Measurements from ENCODE around the gene ADCK1.
"Not testable (repeated sequence)": the region's sequence is repeated elsewhere in the genome, so short reads cannot be mapped to it uniquely, and the experiment has no call there.

The ADCK1 gene

GRCh38 chr14:77880056-77880455, 80.1 kb downstream of the ADCK1 start:
- TF ChIP-seq CTCF (conservative IDR thresholded peaks at IDR 0.05): no peak
- no peak overlapping the region for H3K27ac ChIP-seq

- H3K27ac ChIP-seq: no peak overlapping the region
Observed at GRCh38 chr14:77882098-77882497, 82.2 kb downstream of the ADCK1 start.

DNA sequence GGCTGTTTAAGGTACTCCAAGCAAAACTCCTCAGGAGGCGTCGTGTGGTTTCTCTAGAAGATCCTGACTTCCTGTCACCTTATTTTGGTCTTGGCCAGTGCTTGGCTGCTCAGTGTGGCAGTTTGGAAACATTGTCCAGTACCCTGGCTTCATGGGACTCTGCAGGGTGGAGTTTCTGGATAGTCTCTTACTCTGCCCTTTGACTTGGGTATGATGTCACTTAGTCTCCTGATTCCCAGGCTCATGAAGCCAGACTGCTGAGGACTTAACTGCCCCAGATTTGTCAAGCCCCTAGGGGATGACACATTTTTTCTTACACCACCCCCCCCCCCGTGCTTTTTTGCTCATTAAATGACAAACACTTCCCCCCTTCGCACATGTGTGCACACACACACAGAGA, 82.7 kb downstream of the ADCK1 start:
- H3K27ac ChIP-seq: no peak overlapping the region
- no peak for TF ChIP-seq CTCF (conservative IDR thresholded peaks at IDR 0.05)

More at GRCh38 chr14:77882098-77882497, 82.2 kb downstream of the ADCK1 start:
- TF ChIP-seq CTCF (conservative IDR thresholded peaks at IDR 0.05): no peak

GRCh38 chr14:77883131-77883846, 83.4 kb downstream of the ADCK1 start:
- no peak overlapping the region for H3K27ac ChIP-seq
- TF ChIP-seq CTCF (conservative IDR thresholded peaks at IDR 0.05): no peak

DNA sequence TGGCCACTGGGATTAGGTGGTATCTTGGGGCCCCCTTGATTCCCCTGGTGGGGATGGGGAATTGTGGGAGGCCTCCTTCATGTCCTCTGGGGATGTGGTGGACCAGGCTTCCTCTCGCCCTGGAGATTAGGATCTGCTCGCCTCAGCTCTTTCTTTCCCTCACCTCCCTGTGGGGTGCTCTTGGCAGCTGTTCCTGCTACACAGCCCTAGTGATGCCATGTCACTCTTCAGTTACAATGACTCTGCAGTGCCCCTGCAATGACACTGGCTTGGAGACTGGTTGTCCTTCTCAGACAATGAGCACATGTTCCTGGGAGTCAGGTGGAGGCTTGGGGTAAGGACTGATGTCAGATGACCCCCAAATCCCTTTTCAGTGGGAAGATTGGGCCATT, 83.9 kb downstream of the ADCK1 start:
- TF ChIP-seq CTCF (conservative IDR thresholded peaks at IDR 0.05): no peak
- H3K27ac ChIP-seq: no peak overlapping the region

- no peak overlapping the region for H3K27ac ChIP-seq
- no peak for TF ChIP-seq CTCF (conservative IDR thresholded peaks at IDR 0.05)
Observed at GRCh38 chr14:77885367-77885766, 85.5 kb downstream of the ADCK1 start.

DNA sequence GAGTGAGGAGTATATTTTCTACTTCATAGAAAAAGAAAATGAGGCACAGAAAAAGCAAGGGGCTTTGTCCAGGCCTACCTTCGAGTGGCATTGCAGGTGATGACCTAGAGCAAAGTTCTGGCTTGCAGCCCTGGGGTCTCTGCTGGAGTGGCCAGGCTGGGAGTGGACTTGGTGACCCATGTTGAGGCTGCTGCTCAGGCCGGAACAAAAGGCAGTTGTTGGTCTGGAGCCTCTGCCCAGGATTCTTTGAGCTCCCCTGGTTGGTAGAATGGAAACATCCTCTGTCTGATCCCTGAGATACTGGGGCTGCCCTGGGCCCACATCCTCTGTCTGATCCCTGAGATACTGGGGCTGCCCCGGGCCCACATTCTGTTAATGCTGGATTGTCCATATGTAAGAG, 86.1 kb downstream of the ADCK1 start:
- no peak for TF ChIP-seq CTCF (conservative IDR thresholded peaks at IDR 0.05)
- no peak overlapping the region for H3K27ac ChIP-seq

DNA sequence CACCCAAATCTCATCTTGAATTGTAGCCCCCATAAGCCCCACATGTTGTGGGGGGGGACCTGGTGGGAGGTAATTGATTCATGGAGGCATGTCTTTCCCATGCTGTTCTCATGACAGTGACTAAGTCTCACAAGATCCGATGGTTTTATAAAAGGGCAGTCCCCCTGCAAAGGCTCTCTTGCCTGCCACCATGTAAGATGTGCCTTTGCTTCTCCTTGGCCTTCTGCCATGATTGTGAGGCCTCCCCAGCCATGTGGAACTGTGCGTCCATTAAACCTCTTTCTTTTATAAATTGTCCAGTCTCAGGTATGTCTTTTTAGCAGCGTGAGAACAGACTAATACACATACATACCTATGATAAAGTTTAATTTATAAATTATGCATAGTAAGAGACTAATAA, 89.0 kb downstream of the ADCK1 start:
- H3K27ac ChIP-seq: not testable (repeated sequence)

Measured in VCaP (cell line).